IPS-11a (cell line): ENCODE results near the gene EIF2S1.
"Not testable (repeated sequence)": the region's sequence is repeated elsewhere in the genome, so short reads cannot be mapped to it uniquely, and the experiment has no call there.

Experiments
- H3K4me3 ChIP-seq: one replicate; pipeline ENCODE4 v1.5.1; 2013; ENCODE audit warnings: low read depth, low read length, control low read depth

EIF2S1 gene

DNA sequence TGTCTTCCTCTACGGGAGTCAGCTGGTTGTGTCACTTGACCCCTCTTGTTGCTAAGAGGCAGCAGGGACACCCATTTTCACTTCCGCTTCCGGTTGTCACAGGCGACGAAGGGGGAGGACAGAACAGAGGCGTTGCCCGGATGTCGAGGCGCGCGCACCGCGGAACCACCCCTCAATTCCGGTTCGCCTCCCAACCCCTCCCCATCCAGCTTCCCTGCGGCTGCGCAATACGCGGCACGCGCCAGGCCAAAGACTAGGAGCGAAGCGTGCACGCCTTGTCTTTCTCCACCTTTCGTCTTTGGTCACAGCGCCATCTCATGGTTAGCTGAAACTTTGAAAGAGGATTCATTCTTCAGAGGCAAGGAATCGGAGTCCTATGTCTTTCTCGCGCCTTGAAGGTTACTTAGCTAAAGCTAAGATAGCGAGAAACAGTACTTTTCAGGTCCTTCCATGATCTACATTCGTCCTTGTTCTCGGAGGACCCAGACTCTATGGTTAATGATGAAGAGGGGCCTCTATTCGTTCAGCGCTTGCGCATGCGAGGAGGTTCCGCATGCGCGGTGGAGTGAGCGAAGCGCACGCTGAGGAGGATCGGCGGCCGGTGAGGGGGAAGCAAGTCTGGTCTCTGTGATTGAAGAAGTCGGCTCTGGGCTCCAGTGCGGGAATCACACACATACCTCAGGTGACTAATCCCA, at the start of gene EIF2S1, which contains the start of gene ATP6V1D:
Gene EIF2S1, plus strand, starts transcription at position 554 of the 695 bp plus-strand sequence. CDS start 4,440 bp downstream, outside the sequence.
Gene ATP6V1D, minus strand, starts transcription at position 30 of the 695 bp plus-strand sequence. CDS start 106 bp downstream, outside the sequence.
- peak within 1 kb of the TSS; percentile 100 for H3K4me3 ChIP-seq

DNA sequence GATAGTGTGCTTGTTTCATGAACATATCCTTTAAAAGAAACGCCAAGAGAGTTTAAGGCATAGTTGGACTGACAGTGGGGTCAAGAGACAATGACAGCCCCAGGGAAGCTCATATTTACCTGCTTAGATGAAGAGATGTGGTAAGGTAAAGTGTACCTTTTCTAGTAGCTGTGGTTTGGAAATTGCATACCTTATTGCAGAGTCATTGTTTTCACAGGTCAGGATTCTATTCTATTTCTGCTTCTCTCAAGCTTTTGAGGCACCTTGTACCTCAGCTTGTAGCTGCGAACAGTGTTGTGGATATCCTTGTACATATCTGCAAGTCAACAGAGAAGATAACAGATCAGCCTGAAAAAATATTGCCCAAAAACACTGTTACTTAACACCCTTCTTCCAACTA, 48.3 kb upstream of the EIF2S1 start:
- H3K4me3 ChIP-seq: no peak overlapping the region

DNA sequence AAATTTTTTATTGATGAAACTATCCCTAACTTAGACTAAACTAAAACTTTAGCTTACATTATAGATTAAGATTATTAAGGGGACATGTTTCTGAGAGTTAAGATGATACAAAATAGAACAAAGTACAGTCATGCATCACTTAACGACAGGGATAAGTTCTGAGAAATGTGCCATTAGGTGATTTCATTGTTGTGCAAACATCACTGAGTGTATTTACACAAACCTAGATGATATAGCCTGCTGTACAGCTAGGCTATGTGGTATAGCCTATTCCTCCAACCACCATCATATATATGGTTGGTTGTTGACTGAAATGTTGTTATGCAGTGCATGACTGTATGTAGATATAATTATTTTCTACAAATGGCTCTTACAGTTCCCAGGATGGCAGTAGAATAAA, 47.0 kb upstream of the EIF2S1 start:
- no peak overlapping the region for H3K4me3 ChIP-seq

DNA sequence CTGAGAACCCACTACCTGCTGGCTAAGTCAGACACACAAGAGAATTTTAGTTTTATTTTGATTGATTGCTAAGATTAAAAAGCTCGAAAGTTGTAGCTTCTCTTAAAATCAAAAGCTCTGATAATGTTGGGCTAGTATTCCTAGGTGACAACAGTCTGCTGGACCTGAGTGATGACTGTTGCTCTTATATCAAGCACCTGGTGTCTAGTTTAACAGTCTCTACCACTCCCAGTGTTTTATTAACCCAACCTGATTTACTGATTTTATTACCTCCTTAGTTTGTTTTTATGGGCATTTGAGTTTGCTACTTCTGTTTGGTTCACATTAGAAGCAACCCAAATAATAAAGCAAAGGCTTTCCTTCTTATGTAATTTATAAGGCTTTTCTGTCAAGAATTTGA, 42.3 kb upstream of the EIF2S1 start:
- H3K4me3 ChIP-seq: no peak overlapping the region

DNA sequence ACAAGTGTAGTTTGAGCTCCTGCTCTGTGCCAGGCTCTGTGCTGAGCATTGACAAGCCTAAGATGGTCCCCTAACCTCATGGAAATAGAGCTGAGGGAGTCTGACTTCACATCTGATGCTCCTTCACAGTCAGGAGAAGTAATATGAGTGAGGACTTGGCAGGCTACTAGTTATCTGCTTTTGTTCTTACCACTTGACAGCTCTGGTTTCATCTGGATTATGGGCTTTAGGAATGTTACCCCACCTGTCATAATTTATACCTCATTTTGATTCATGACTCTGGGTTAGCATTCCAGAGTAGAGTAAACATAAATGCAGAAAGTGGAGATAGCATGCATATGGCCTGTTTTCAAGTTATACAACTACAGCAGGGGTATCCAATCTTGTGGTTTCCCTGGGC, 41.0 kb upstream of the EIF2S1 start:
- H3K4me3 ChIP-seq: no peak overlapping the region

DNA sequence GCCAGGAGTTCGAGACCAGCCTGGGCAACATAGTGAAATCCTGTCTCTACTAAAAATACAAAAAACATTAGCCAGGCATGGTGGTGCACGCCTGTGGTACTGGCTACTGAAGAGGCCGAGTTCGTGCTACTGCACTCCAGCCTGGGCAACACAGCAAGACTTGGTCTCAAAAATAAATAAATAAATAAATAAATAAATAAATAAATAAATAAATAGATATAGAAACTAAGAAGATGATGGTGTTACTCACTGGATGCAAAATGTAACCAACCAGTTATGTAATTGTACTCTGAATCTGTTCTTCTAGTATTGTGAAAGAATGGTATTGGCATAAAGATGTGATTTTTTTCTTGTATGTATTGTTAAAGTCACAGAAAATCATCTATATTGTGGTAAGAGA, 30.5 kb upstream of the EIF2S1 start:
- not testable (repeated sequence) for H3K4me3 ChIP-seq

DNA sequence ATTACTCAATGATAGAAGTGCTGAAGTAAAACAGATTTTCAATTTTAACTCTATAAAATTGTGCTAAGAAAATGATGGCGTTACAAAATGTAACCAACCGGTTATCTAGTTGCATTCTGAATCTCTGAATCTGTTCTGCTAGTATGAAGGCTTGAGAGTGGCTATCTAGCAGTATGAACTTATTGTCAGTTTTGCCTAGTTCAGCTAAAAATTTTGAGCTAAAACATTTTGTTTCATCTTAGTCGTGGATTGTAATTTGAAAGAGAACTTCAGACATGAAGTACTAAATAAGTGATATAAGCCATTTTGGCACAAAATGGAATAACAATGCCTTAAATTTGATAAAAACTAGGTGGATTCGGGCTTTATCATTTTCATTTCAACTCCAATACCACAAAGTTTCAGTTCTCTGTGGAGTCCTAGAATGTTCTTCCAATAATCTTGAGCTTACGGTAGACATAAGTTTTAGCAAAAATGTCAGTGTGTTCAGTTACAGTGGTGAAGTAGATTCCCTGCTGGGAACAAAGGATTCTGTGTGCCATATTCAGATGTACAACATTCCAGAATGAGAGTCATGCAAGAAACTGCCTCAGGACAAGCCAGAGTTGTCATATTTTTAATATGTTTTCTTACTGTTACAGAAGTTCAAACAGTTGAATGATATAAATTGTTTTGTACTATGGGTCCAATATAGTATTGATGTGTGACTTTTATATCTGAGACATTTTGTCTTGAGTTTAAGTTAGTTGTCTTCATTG, 28.6 kb upstream of the EIF2S1 start:
- no peak overlapping the region for H3K4me3 ChIP-seq

DNA sequence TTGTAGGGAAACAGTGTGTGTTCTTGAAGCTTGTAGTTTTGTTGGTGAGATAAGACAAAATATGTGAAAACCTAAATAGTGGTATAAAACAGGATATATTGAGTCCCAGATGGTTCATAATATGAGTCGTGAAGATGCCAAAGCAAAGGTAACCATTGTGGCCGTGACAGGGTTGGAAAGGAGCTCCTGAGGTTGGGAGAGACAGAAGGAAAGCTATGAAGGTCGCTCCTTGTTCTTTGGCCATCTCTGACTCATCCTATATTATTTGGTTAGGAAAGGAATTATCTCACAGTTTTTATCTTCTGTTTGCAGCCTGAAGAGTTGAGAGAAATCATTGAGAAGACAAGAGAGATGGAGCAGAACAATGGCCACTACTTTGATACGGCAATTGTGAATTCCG, 27.7 kb upstream of the EIF2S1 start:
- H3K4me3 ChIP-seq: no peak overlapping the region

DNA sequence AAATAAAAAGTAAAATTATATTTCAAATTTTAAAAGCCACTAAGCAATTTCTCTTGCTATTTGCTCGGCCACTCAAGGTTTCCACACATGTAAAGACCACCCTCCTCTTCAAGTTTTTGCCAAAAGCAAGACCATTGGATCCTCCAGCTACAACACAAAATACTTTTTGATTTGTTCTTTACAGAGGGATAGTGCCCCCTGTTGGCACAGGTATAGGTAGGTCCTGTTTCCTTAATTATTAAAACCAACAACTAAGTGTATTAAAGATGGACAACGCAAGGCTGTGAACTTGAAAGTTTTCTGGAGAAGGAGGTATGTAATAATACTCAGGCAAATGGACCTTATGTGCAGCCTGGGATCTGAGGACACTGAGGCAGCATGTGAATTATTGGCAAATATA, 24.3 kb upstream of the EIF2S1 start:
- H3K4me3 ChIP-seq: no peak overlapping the region

DNA sequence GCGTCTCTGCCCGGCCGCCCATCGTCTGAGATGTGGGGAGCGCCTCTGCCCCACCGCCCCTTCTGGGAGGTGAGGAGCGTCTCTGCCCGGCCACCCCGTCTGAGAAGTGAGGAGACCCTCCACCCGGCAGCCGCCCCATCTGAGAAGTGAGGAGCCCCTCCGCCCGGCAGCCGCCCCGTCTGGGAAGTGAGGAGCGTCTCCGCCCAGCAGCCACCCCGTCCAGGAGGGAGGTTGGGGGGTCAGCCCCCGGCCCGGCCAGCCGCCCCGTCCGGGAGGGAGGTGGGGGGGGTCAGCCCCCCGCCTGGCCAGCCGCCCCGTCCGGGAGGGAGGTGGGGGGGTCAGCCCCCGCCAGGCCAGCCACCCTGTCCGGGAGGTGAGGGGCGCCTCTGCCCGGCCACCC, 18.9 kb upstream of the EIF2S1 start:
- not testable (repeated sequence) for H3K4me3 ChIP-seq

DNA sequence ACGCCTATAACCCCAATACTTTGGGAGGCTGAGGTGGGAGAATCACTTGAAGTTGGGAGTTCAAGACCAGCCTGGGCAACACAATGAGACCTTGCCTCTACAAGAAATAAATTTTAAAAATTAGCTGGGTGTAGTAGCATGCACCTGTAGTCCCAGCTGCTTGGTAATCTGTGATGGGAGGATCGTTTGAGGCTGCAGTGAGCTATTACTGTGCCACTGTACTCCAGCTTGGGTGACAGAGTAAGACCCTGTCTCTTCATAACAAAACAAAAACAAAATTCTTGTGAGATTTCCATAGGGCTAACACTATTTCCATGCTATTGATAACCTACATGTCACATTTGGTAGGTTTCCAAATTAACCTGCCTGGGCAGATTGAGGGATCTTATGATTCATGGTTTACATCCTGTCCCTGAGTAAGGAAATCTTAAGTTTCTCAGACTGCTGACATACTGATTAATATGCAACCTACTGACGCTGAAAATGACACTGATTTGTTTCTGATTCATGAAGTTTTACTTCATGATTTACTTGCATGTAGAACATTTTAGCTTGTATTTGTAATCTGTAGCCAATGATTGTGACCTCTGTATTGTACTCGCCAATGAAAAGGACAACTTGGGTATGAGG, 16.4 kb upstream of the EIF2S1 start:
- H3K4me3 ChIP-seq: no peak overlapping the region

DNA sequence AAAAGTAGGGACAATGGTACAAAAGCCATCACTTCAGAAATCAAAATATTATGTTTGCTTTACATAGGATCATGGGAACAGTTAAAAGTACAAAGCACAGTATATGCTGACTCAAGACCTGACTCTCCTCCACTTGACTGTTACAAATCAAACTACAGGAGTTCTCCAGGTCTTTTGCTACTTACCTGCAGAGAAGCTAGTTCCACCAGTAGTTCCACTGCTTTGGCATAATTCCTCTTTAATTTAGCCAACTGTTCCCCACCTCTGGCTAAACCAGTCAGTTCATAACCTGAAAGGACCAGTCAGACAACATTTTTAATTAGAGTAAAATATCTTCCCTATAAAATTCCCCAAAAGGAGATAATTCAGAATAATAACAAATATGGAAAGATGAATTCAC, 14.5 kb upstream of the EIF2S1 start:
- H3K4me3 ChIP-seq: no peak overlapping the region

DNA sequence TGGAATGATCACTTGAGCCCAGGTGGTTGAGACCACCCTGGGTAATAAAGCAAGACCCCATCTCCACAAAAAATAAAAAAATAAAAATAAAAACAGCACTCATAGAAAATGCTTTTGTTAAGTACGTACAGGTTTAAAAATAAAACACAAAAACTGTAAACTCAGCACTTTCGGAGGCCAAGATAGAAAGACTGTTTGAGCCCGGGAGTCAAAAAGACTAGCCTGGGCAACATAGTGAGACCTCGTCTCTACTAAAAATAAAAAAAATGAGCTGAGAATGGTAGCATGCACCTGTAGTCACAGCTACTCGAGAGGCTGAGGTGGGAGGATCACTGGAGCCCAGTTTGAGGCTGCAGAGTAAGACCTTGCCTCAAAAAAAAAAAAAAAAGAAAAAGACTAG, 8.1 kb upstream of the EIF2S1 start:
- no peak overlapping the region for H3K4me3 ChIP-seq

DNA sequence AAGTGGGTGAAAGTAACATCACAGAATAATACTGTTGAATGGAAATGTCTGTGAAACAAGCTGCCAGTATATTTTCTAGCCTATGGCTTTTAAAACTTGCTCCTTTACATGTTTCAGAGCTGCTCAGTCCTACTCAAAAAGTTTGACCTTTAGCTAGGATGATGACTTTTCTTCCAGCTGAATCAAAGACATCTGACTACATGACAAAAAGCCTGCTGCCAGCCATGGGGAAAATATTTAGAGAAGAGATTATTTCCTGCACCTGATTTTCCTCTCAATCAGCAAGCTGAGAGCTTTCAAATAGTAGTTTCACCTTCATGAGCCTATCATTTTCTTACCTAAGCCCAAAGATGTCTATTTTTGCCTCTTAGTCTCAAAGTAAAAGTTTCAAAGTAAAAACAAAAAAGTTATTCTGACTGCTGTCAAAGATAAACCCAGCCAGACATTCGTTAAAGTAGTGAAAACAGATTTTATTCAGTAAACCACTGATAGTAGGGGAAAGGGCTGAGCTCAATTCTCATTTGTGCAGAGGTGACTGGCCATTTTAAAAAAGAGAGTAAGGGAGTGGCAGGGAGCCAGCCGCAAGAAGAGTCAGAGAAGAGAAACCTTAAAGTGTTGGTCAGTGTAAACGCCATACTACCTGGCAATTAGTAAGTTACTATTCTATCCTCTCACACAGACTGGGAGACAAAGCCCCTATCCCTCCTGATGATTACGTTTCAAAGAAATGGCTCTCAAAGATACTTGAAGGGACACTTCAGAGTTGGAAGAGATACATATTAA, 2.8 kb upstream of the EIF2S1 start:
- no peak overlapping the region for H3K4me3 ChIP-seq

DNA sequence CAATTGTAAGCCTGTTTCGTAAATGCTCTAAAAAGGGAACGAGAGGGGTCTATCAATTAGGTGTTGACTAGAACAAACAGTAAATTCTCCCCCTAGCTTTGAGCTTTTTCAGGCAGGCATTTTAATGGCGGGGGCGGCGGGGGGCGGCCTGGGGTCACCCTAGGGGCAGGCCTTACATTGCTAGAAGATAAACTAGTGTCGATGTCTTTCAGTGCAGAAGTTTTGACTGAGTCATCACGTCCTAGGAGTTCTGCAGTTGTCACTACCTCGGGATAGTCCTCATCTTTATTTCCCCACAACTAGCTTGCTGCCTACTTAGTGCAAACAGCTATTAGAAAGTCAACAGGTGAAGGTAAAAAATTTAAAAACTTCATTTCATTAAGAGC, 2.2 kb upstream of the EIF2S1 start:
- no peak overlapping the region for H3K4me3 ChIP-seq

DNA sequence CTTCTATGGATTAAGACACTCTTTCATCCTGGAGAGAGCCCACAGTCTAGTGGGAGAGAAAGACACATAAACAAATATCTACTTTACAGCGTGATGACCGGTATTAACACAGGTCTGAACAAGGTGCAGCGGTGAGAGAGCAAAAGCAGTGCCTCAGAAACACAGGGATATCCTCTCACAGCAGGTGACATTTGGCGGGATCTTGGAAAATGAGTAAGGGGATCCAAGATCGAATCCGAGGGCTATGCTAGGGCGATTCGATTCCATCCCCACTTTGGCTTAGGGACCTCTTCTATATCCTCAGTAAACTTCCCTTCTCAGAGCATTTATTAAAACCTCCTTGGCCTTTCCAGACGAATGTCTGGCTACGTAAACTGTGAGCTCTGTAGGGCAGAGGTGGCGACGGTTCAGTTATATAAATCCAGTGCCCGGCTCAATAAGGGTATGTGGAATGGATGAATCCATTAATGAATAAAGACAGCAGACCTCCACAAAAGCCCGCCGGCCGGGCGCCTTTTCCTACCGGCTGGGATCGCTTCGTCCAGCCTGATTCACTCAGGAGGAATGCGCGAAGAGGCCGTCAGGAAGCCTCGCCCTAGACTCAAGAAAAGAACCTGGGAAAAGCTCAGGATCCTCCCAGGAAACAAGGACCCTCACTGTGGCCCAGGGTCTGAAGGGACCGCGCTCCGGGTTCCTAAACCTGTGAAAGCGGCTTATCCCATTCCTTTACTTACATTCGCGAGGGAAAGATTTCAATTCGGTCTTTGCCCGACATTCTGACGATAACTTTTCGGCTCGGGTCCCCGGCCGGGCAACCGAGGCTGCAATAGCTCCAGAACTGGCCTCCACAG, 979 bp upstream of the EIF2S1 start:
- peak overlapping the region; percentile 100 for H3K4me3 ChIP-seq

DNA sequence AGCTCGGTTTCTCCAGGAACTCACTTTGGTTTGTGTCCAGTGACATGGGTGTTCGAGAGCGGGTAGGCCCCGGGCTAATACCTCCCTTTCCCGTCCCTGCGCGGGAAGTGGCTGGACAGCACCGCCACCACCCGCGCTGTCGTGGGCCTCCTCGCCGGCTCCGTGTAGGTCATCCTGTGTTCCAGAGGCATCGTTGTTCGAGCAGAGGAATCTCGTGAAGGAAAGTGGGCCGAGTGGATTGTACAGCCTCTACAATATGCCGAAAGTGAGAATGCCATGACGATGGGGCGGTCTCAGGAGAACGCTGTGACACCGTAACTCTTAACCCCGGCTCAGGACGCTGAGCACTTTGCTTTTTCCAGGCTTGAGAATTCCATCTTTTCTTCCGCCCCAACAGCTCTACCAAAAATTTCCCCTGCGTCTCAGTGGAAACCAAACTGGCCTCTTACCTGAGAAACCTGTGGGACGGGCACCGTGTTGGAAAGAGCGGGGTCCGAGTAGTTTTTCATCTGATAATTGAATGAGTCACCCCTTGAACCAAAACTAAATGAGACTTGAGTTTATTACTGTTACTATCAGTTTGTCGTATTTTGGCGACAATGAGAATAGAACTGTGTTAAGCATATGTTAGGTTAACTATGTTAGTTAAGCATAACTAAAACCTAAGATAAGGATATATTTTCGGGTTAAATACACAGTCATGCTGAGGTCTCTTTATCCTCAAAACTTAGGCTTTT, 510 bp downstream of the EIF2S1 start:
- H3K4me3 ChIP-seq: peak overlapping the region; percentile 100

DNA sequence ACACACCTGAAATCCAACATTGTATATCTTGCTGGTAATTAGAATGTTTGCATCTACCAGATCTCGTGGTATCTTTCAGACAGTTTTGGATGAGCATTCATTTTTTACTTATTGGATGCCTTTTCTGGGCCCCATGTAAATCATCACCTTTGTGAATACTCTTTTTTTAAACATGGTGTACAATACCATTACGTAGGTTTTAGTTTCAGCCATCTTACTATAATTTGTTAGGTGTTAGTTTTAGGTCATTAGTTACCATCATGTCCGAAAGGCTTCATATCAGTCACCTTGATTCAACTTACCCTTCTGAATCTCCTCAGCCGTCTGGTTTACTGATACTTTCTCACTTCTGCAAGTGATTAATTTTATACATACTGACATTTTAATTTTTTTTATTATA, 5.3 kb downstream of the EIF2S1 start:
- H3K4me3 ChIP-seq: no peak overlapping the region

DNA sequence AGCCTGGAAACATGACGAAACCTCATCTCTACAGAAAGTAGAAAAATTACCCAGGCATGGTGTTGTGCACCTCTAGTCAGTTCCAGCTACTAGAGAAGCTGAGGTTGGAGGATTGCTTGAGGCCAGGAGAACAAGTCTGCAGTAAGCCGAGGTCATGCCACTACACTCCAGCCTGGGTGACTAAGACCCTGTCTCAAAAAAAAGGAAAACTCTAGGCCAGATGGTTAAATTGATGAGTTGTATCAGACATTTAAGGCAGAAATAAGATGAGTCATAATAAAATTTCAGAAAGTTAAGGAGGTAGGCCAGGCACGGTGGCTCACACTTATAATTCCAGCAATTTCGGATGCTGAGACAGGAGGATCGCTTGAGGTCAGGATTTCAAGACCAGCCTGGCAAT, 10.7 kb downstream of the EIF2S1 start:
- H3K4me3 ChIP-seq: no peak overlapping the region
